KOPT-K1 (cell line): ENCODE results near the gene MSLN.

Experiments
- H3K27ac ChIP-seq: fragments of 200-600 bp; sonication (generic); 2 replicates; pipeline ENCODE4 v1.5.1; 2016; ENCODE audit warnings: antibody characterized with exemption, mild to moderate bottlenecking, low read depth, low read length; ENCODE audit not compliant: poor library complexity, severe bottlenecking
- H3K36me3 ChIP-seq: fragments of 200-600 bp; sonication (generic); 2 replicates; pipeline ENCODE4 v1.5.1; 2017; ENCODE audit warnings: antibody characterized with exemption, mild to moderate bottlenecking, low read length, moderate library complexity; ENCODE audit not compliant: insufficient read depth
- H3K9me3 ChIP-seq: fragments of 200-600 bp; sonication (generic); 2 replicates; pipeline ENCODE4 v1.5.1; 2017; ENCODE audit warnings: antibody characterized with exemption, low read length, mild to moderate bottlenecking; ENCODE audit not compliant: insufficient read depth, poor library complexity, severe bottlenecking

MSLN gene

DNA sequence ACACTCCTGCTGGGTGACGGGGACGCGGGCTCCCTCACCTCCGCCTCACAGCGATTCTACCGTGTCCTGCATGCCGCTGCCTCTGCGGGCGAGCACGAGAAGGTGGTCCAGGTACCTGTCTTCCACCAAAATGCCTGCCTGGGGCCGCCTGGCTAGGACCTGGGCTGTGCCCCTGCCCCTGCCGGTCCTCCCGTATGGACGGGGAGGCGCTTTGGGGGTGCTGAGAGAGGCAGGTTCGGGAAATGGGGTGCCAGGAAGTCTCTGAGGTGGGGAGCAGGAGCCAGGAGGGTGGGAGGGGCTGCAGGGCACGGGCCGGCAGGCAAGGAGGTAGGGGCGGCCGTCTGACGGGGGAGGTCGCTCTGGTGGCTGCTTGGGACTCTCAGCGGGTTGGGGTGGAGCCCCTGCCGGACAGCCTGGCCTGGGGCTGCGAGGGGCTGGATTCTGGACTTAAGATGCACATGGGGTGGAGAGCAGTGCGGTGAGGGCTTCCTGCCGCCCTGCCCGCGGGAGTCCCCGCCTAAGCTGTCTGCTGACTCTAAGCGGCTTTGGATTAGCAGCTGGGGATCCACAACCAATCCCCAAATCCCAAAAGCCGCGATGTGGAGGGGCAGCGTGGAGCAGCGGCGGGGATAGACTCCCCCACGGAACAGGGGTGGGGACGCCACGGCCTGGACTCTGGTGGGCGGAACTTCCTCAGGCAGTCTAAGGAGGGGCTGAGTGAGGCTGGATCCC, 33.7 kb downstream of the MSLN start:
- Histone ChIP-seq H3K27ac (no peak overlapping the region), H3K36me3 (peaks cover 60% of the 10 kb centered on the region), H3K9me3 (no peaks in the 10 kb centered on the region)

DNA sequence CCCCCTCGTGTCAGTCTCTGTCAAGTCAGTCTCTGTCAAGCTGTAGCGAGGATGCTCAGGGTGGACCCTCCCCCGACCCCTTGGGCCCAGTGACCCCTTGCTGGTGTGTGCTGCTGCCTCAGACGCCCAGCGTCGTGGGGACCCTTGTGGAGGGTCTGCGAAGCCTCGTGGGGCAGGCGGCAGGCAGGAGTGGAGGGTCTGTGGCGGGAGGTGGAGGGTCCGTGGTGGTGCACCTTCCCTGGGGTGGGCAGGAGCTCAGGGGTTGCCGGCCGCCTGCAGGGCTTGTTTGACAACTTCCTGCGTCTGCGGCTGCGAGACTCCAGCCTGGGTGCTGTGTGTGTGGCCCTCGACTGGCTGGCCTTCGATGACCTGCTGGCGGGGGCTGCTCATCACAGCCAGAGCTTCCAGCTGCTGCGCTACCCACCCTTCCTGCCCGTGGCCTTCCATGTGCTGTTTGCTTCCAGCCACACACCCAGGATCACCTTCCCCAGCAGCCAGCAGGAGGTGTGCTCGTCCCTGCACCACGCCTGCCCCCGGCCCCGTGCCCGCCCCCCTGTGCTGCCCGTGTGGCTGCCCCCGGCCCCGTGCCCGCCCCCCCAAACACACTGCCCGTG, 34.4 kb downstream of the MSLN start:
- Histone ChIP-seq H3K36me3 (peaks cover 55% of the 10 kb centered on the region), H3K27ac (no peak overlapping the region), H3K9me3 (no peaks in the 10 kb centered on the region)

DNA sequence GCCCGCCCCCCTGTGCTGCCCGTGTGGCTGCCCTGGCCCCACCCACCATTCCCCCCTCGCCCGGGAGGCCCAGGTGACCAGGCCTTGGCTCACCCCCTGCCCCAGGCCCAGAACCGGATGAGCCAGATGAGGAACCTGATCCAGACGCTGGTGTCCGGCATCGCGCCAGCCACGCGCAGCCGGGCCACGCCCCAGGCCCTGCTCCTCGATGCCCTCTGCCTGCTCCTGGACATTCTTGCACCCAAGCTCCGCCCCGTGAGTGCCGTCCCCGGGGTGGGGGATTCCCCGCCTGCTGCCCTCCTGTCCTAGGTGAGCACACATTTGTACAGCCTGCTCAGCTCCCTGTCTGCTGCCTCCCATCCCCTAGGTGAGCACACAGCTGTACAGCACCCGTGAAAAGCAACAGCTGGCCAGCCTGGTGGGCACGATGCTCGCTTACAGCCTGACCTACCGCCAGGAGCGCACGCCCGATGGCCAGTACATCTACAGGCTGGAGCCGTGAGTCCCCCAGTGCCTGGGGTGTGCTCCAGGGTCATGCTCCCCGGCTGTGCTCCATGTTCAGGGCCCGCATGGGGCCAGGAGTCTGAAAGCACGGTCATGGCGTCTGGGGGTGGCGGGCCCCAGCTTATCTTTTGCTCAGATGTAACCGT, 35.2 kb downstream of the MSLN start:
- Histone ChIP-seq H3K9me3 (no peaks in the 10 kb centered on the region), H3K27ac (no peak overlapping the region), H3K36me3 (peaks cover 47% of the 10 kb centered on the region)

DNA sequence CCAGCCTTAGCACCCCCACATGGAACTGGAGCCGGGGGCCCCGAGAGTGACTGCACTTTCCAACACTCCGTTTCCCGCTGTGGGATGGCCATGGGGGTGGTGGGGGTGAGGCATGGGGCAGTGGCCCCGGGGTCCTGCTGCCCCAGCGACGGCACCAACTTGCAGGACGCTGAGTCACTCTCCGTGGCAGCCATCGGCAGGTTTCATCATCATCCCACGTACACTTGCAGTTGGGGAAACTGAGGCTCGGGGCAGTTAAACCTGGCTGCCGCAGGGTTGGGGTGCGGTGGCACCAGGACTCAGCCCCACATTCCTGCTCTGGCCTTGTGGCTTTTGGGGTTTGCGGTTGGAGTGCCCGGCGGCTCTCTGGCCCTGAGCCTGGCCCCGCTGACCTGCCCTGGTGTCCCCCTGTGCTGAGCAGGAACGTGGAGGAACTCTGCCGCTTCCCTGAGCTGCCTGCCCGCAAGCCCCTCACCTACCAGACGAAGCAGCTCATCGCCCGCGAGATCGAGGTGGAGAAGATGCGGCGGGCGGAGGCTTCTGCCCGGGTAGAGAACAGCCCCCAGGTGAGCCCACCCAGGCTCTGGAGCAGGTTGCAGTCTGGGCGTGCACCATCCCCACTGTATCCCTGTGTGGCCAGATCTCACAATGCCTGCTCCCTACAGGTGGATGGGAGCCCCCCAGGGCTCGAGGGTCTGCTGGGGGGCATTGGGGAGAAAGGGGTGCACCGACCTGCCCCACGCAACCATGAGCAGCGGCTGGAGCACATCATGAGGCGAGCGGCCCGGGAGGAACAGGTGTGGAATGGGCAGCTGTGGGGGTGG, 36.0 kb downstream of the MSLN start:
- Histone ChIP-seq H3K36me3 (peaks cover 39% of the 10 kb centered on the region), H3K27ac (no peak overlapping the region), H3K9me3 (no peaks in the 10 kb centered on the region)

DNA sequence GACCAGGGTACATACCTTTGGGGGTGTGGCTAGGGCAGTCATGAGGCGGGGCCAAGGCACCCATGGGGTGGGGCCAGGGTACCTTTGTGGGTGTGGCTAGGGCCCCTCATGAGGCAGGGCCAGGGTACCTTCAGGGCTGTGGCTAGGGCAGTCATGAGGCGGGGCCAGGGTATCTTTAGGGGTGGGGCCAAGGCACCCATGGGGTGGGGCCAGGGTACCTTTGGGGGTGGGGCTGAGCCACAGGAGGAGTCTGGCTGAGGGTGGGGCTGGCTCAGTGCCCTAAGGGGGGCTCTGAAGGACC, 36.5 kb downstream of the MSLN start:
- Histone ChIP-seq H3K9me3 (no peaks in the 10 kb centered on the region), H3K36me3 (peaks cover 34% of the 10 kb centered on the region), H3K27ac (no peak overlapping the region)

DNA sequence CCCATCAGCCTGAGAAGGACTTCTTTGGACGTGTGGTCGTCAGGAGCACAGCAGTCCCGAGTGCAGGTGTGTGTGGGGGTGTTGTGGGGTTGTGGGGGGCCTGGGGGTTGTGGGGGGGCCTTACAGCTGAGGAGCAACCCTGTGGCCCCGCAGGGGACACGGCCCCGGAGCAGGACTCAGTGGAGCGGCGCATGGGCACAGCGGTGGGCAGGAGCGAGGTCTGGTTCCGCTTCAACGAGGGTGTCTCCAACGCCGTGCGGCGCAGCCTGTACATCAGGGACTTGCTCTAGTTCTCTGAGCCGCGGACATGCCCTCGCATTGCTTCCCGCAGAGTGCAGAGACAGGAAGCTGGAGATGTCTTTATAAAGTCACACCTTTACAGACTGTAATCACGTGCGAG, 37.2 kb downstream of the MSLN start:
- peaks cover 29% of the 10 kb centered on the region for H3K36me3 ChIP-seq
- no peaks in the 10 kb centered on the region for H3K9me3 ChIP-seq
- no peak overlapping the region for H3K27ac ChIP-seq

DNA sequence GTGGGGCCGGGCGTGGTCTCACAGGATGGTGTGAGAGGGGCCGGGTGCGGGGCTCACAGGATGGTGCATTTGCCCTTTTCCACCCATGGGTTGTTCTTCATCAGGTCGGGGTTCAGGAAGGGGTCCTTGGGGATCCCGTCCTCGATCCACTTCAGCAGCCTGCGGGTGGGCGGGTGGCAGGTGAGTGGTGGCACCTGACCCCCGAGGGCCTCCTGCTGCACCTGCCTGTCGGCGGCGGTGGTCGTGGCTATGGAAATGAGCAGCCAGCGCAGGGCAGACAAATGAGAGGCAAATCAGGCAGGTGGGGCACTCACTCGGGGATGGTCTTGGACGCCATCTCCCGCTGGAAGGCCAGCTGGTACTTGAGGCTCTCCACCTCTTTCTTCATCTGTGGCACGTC, 38.1 kb downstream of the MSLN start:
- Histone ChIP-seq H3K36me3 (peaks cover 23% of the 10 kb centered on the region), H3K27ac (no peak overlapping the region), H3K9me3 (no peaks in the 10 kb centered on the region)

DNA sequence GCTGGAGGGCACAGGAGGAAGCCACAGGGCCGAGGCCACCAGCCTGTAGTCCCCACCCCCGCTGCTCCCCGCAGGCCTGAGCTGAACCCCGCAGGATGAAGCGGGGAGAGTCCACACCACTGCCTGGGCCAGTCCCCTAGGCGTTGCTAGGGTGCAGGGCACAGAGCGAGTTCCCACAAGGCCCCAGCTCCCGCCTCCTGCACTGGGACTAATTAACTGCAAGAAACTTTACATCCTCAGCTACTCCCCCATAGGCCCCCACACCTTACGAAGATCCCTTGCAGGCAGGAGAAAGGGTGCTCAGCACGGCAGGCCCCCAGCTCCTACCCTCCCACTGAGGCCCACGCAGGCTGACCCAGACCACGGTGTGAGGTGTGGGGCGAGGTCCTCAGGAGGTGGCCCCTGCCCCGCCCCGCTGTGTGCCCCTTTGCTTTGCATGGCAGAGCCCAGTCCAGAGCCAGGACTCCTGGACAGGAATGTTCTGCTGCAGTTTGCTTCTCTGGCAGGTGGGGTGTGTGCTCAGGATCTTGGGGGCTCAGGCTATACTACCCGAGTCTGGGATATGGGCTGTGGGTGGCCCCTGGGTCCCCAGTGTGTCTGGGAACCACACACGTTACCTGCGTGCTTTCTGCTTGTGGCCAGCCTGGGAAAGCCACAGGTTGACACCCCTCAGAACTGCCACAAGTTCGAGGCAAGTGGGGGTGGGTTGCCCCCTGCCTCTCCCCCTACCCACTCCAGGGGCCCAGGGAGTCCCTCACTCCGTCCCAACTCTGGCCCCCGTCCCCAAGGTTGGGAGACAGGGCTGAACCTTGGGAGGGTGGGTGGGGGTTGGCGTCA, 38.8 kb downstream of the MSLN start:
- H3K9me3 ChIP-seq = no peaks in the 10 kb centered on the region
- H3K27ac ChIP-seq = no peak overlapping the region
- peaks cover 18% of the 10 kb centered on the region for H3K36me3 ChIP-seq

DNA sequence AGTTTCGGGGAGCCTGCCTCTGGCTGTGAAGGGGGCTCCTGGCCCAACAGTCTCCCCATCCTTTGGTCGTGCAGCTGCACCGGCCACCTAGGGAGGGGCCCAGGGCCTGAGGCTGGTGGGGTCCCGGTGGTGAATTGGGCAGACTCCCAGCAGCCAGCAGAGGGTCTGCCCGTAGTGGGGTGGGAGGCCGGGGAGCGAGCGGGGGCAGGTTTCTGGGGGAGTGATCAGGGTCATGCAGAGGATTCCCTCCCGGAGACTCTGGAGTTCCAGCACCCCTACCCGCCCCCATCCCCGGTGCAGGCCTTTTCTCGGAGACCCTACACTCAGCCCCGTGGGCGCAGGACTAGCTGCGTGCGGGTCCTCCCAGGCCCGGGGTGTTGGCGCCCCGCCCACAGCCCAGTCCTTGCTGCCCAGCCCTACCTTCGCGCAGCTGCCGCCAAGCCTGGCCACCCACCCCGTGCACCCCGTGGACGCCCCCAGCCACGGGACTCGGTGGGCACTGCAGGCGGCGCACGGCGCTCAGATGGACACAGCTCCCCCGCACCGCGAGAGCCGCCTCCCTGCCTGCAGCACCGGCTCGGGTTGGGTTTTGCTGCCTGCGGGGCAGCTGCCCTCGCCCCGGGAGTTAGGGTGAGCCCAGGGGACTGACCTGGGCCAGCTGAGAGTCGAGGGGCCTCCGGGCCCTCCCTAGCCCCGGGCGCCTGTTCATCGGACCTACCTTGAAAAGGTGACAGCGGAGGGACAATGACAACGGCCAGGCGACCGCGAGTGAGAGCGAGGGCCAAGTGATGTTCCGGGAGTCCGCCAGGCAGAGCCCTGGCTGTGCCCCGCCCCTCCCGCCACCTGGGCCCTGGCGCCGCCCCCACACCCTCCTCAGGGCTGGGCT, 39.7 kb downstream of the MSLN start, which contains the start of gene GNG13:
Gene GNG13, minus strand, starts transcription at position 787 of the 886 bp plus-strand sequence. CDS start 1,657 bp downstream, outside the sequence.
- Histone ChIP-seq H3K27ac (no peak within 1 kb of the TSS), H3K36me3 (peaks cover 13% of the 10 kb centered on the region), H3K9me3 (no peaks in the 10 kb centered on the region)

DNA sequence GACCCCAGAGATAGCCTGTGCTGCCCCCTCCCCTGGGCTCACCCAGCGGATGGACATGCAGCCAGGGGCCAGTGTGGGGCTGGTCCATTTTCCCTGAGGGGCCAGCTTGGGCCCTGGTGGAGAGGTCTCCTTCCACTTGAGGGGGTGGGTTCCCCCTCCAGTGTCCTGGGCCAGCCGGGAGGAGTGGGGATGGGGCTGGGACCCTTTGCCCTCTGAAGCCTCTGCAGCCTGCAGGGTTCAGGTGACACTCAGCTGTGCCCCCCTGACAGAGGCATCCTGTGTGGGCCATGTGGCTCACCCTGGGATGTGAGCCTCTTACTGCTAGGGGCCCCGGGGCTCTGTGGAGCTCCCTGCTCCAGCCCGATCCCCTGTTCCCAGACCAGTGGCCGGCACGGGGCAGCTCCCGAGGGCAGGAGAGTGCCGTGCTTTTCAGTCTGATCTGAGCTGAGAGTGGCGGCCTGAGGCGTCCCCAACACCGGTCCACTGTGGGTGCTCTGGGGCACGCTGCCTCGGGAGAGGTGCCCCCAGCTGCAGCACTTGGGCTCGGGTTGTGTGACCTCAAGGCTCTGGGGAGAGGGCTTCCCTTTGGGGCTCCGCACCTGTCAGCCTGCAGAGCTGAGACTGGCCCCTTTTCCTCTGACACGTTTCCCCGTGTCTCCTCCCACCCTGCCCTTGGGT, 40.4 kb downstream of the MSLN start:
- Histone ChIP-seq H3K9me3 (no peaks in the 10 kb centered on the region), H3K36me3 (peaks cover 9% of the 10 kb centered on the region), H3K27ac (no peak overlapping the region)

DNA sequence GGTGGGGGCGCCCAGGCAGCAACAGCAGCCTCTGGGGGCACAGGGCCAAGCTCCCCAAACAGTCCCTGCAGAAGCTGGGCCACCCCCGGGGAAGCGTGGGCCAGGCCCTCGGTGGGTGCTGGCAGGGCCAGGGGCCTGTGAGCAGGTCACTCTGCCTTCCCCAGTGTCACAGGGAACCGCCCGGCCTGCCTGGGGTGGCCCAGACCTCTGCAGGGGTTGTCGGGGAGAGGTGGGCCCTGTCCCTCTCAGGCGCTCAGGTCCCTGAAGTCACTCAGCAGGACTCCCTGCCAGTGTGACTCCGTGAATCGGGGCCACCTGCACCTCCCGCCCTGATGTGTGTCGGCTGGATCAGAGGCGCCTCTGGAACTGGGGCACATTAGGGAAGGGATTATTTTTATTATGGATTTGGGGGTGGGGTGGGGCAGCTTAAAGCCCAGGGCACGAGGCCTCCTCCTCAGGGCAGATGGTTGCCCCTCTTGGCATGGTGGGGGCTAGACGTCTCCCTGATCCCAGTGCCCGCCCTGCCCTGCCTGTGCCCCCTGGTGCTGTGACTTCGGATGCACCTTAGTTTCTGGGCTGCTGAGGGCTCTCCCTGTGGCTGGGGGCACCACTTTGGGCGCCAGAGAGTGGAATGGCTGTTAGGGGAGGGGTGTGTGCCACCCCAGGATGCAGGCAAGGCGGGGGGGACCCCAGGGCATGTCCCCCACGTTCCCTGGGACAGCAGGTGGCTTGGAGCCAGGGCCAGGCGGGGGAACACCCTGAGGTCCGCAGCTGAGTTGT, 41.2 kb downstream of the MSLN start:
- no peaks in the 10 kb centered on the region for H3K9me3 ChIP-seq
- peaks cover 3% of the 10 kb centered on the region for H3K36me3 ChIP-seq
- no peak overlapping the region for H3K27ac ChIP-seq

DNA sequence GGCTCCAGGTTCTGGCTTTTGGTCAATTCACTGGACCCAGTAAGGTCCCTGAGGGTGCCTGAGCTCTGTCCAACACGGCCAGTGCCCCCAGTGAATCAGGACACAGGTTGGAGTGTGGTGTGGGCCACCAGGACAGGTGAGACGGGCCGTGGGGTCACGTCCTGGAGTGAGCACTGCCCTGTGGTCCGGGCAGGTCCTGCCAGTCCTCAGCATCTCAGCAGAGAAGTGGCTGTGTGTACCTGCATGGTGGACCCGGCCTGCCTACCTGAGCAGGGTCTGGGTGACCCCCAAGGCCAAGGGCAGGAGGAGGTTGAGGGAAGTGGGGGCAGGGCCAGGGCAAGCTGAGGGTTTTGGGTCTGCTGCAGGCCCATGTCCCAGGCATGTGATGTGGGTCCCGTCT, 41.9 kb downstream of the MSLN start:
- Histone ChIP-seq H3K36me3 (no peaks in the 10 kb centered on the region; the same call in 1 of the 2 replicates), H3K9me3 (no peaks in the 10 kb centered on the region), H3K27ac (no peak overlapping the region)
